ENCODE data around the gene E2F6.

The E2F6 gene

DNA sequence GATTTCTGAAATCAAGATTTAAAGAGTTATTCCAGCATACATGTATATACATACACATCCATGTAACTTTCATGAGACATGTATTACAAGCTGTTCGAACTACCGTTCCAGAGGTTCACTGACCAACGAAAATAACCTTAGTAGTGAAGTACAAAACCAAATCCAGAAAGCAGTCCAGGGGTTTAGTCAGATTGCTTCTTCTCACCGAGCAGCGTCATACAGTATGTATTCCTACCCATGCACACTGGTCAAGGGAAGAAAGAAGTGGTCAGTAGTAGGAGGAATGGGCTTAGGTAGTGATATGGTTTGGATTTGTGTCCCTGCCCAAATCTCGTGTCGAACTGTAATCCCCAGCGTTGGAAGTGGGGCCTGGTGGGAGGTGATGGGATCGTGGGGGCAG is 45.3 kb downstream of the E2F6 start:
- Histone ChIP-seq H3K9me3 (replicated peaks in 1 of 2; ENCODE audit: control insufficient read depth in 2 of 2, insufficient read depth in 1 of 2, low read depth in 1 of 2, low read length in 2 of 2) (peaks cover 2 to 19% of the 10 kb centered on the region in 2 donors), H3K4ac (ENCODE audit: low read length) (no peak overlapping the region), H3K27ac (replicated peaks; ENCODE audit: low read length) (no peak overlapping the region), H3K36me3 (replicated peaks in 1 of 2; ENCODE audit: control insufficient read depth in 2 of 2, insufficient read depth in 2 of 2, low read length in 2 of 2) (no peaks in the 10 kb centered on the region), H3K4me3 (ENCODE audit: low read length in 2 of 2) (no peak overlapping the region), H4K91ac (ENCODE audit: low read depth, low read length, poor library complexity) (no peak overlapping the region), H3K79me1 (ENCODE audit: low read depth, low read length) (no peaks in the 10 kb centered on the region), H2AFZ (ENCODE audit: low read length) (no peak overlapping the region), H4K8ac (ENCODE audit: low read depth, low read length) (no peak overlapping the region), H3K27me3 (ENCODE audit: control insufficient read depth in 3 of 3, insufficient read depth in 3 of 3, low read depth in 1 of 3, low read length in 3 of 3) (no peaks in the 10 kb centered on the region), H3K18ac (ENCODE audit: low read length) (no peak overlapping the region), H3K4me2 (ENCODE audit: insufficient read depth, low read length, poor library complexity, severe bottlenecking) (no peak overlapping the region), H3K4me1 (ENCODE audit: control insufficient read depth in 2 of 2, insufficient read depth in 1 of 2, low read depth in 1 of 2, low read length in 2 of 2) (no peaks in the 10 kb centered on the region), H2BK5ac (ENCODE audit: low read length) (no peak overlapping the region), H2BK15ac (ENCODE audit: low read length) (no peak overlapping the region), H2BK120ac (ENCODE audit: low read depth, low read length) (no peak overlapping the region), H3K9ac (ENCODE audit: low read depth, low read length, poor library complexity) (no peak overlapping the region), H2AK5ac (ENCODE audit: low read depth, low read length) (no peak overlapping the region), H3K23ac (ENCODE audit: low read depth, low read length, poor library complexity) (no peak overlapping the region), H2BK12ac (ENCODE audit: low read length) (no peak overlapping the region), H3K14ac (ENCODE audit: low read length) (no peak overlapping the region)
- no peak for DNase-seq (ENCODE audit: low spot score)
- WGBS, 2 donors (ENCODE audit: extremely low coverage in 2 of 2, insufficient read length in 2 of 2, insufficient replicate concordance in 1 of 2): no CpG with 5 or more reads among the region's 9 CpGs

DNA sequence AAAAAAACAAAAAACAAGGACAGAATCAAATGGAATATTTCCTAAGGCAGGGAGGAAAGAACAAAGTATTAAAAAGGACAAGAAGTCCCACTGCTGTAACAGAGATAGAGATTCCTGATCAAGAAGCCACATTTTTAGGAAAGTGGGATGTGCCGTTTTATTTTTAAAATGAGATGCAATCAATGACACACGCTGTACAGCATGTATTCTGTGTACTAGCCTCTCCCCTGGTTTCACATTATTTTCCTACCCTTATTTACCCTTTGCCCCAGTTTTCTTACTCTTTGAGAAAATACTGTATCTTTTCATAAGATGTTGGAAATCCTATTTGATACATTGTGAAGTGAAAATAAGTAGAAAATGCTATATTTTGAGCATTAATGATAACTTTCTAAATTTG is 45.8 kb downstream of the E2F6 start:
- Histone ChIP-seq H2BK5ac (ENCODE audit: low read length) (no peak overlapping the region), H2BK12ac (ENCODE audit: low read length) (no peak overlapping the region), H3K4ac (ENCODE audit: low read length) (no peak overlapping the region), H3K23ac (ENCODE audit: low read depth, low read length, poor library complexity) (no peak overlapping the region), H2AFZ (ENCODE audit: low read length) (no peak overlapping the region), H3K4me1 (ENCODE audit: control insufficient read depth in 2 of 2, insufficient read depth in 1 of 2, low read depth in 1 of 2, low read length in 2 of 2) (no peaks in the 10 kb centered on the region), H3K79me1 (ENCODE audit: low read depth, low read length) (no peaks in the 10 kb centered on the region), H4K91ac (ENCODE audit: low read depth, low read length, poor library complexity) (no peak overlapping the region), H3K27me3 (ENCODE audit: control insufficient read depth in 3 of 3, insufficient read depth in 3 of 3, low read depth in 1 of 3, low read length in 3 of 3) (no peaks in the 10 kb centered on the region), H3K18ac (ENCODE audit: low read length) (no peak overlapping the region), H3K9me3 (replicated peaks in 1 of 2; ENCODE audit: control insufficient read depth in 2 of 2, insufficient read depth in 1 of 2, low read depth in 1 of 2, low read length in 2 of 2) (peaks cover 2 to 19% of the 10 kb centered on the region in 2 donors), H3K9ac (ENCODE audit: low read depth, low read length, poor library complexity) (no peak overlapping the region), H4K8ac (ENCODE audit: low read depth, low read length) (no peak overlapping the region), H3K14ac (ENCODE audit: low read length) (no peak overlapping the region), H3K4me3 (ENCODE audit: low read length in 2 of 2) (no peak overlapping the region), H2BK120ac (ENCODE audit: low read depth, low read length) (no peak overlapping the region), H3K27ac (replicated peaks; ENCODE audit: low read length) (no peak overlapping the region), H2BK15ac (ENCODE audit: low read length) (no peak overlapping the region), H3K4me2 (ENCODE audit: insufficient read depth, low read length, poor library complexity, severe bottlenecking) (no peak overlapping the region), H3K36me3 (replicated peaks in 1 of 2; ENCODE audit: control insufficient read depth in 2 of 2, insufficient read depth in 2 of 2, low read length in 2 of 2) (no peaks in the 10 kb centered on the region), H2AK5ac (ENCODE audit: low read depth, low read length) (no peak overlapping the region)
- no CpG with 5 or more reads among the region's 2 CpGs for WGBS, 2 donors (ENCODE audit: extremely low coverage in 2 of 2, insufficient read length in 2 of 2, insufficient replicate concordance in 1 of 2)
- no peak for DNase-seq (ENCODE audit: low spot score)

DNA sequence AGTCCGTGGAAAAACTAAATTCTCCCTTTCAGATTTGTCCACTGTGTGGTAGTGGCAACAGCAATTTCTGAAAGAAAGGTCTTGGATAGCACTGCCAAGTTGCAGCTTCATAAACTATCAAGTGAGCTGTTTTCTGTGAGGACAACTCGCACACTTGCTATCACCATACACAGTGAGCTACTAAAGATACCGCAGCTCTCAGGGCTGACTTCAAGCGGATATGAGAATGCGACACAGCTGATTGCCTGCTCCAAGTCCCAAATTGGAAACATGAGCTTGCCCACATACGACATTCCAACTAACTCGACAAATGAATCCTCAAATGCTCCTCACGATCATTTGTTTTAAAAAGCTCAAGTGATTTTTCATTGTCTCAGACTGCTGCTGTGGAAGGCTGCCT is 46.2 kb downstream of the E2F6 start:
- H3K23ac ChIP-seq (ENCODE audit: low read depth, low read length, poor library complexity): no peak overlapping the region
- H3K14ac ChIP-seq (ENCODE audit: low read length): no peak overlapping the region
- no peak overlapping the region for H3K9ac ChIP-seq (ENCODE audit: low read depth, low read length, poor library complexity)
- H4K91ac ChIP-seq (ENCODE audit: low read depth, low read length, poor library complexity): no peak overlapping the region
- no peak overlapping the region for H2BK120ac ChIP-seq (ENCODE audit: low read depth, low read length)
- DNase-seq (ENCODE audit: low spot score): no peak
- H2BK15ac ChIP-seq (ENCODE audit: low read length): no peak overlapping the region
- H3K79me1 ChIP-seq (ENCODE audit: low read depth, low read length): no peaks in the 10 kb centered on the region
- no peak overlapping the region for H2AK5ac ChIP-seq (ENCODE audit: low read depth, low read length)
- H3K4me1 ChIP-seq (ENCODE audit: control insufficient read depth in 2 of 2, insufficient read depth in 1 of 2, low read depth in 1 of 2, low read length in 2 of 2): peaks cover 0 to 2% of the 10 kb centered on the region in 2 donors
- WGBS, 2 donors (ENCODE audit: extremely low coverage in 2 of 2, insufficient read length in 2 of 2, insufficient replicate concordance in 1 of 2): no CpG with 5 or more reads among the region's 8 CpGs
- no peak overlapping the region for H3K4me2 ChIP-seq (ENCODE audit: insufficient read depth, low read length, poor library complexity, severe bottlenecking)
- H3K27ac ChIP-seq (replicated peaks; ENCODE audit: low read length): no peak overlapping the region
- H3K4me3 ChIP-seq (ENCODE audit: low read length in 2 of 2): no peak overlapping the region
- H3K18ac ChIP-seq (ENCODE audit: low read length): no peak overlapping the region
- H2BK12ac ChIP-seq (ENCODE audit: low read length): no peak overlapping the region
- H2AFZ ChIP-seq (ENCODE audit: low read length): no peak overlapping the region
- no peak overlapping the region for H4K8ac ChIP-seq (ENCODE audit: low read depth, low read length)
- H3K9me3 ChIP-seq (replicated peaks in 1 of 2; ENCODE audit: control insufficient read depth in 2 of 2, insufficient read depth in 1 of 2, low read depth in 1 of 2, low read length in 2 of 2): peaks cover 2 to 19% of the 10 kb centered on the region in 2 donors
- H2BK5ac ChIP-seq (ENCODE audit: low read length): no peak overlapping the region
- H3K4ac ChIP-seq (ENCODE audit: low read length): no peak overlapping the region
- no peaks in the 10 kb centered on the region for H3K27me3 ChIP-seq (ENCODE audit: control insufficient read depth in 3 of 3, insufficient read depth in 3 of 3, low read depth in 1 of 3, low read length in 3 of 3)
- no peaks in the 10 kb centered on the region for H3K36me3 ChIP-seq (replicated peaks in 1 of 2; ENCODE audit: control insufficient read depth in 2 of 2, insufficient read depth in 2 of 2, low read length in 2 of 2)

DNA sequence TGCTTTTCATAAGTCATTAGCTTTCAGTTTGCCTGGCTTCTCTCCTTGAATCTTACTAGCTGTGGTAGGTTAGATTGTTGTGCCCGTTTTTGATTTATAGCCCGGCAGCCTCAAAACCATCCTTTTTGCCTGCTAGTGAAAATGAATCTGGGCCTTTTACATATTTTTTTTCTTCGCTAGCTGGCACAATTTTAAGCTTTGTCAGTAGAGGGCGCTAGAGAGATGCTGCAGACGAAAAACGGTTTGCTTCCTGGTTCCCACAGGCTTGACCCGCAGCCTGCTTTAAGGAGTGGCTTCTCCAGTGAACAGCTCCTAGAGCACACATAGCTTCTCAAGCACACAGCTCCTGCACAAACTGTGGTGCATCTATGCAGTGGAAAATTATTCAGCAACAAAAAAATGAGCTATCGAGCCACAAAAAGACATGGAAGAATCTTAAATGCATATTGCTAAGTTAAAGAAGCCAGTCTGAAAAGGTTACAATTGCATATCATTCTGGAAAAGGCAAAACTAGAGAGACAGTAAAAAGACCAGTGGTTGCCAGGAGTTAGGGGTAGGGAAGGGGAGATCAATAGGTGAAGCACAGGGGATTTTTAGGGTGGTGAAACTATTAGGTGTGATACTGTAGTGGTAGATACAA is 47.9 kb downstream of the E2F6 start:
- no peak overlapping the region for H3K4ac ChIP-seq (ENCODE audit: low read length)
- no peak overlapping the region for H2AFZ ChIP-seq (ENCODE audit: low read length)
- no peak overlapping the region for H3K18ac ChIP-seq (ENCODE audit: low read length)
- H3K4me2 ChIP-seq (ENCODE audit: insufficient read depth, low read length, poor library complexity, severe bottlenecking): no peak overlapping the region
- H2AK5ac ChIP-seq (ENCODE audit: low read depth, low read length): no peak overlapping the region
- no peak overlapping the region for H3K4me3 ChIP-seq (ENCODE audit: low read length in 2 of 2)
- H3K27ac ChIP-seq (replicated peaks; ENCODE audit: low read length): no peak overlapping the region
- H2BK15ac ChIP-seq (ENCODE audit: low read length): no peak overlapping the region
- DNase-seq (ENCODE audit: low spot score): no peak
- no CpG with 5 or more reads among the region's 8 CpGs for WGBS, 2 donors (ENCODE audit: extremely low coverage in 2 of 2, insufficient read length in 2 of 2, insufficient replicate concordance in 1 of 2)
- H3K4me1 ChIP-seq (ENCODE audit: control insufficient read depth in 2 of 2, insufficient read depth in 1 of 2, low read depth in 1 of 2, low read length in 2 of 2): peaks cover 0 to 5% of the 10 kb centered on the region in 2 donors
- H3K14ac ChIP-seq (ENCODE audit: low read length): no peak overlapping the region
- no peak overlapping the region for H2BK120ac ChIP-seq (ENCODE audit: low read depth, low read length)
- H3K9me3 ChIP-seq (replicated peaks in 1 of 2; ENCODE audit: control insufficient read depth in 2 of 2, insufficient read depth in 1 of 2, low read depth in 1 of 2, low read length in 2 of 2): peaks cover 2 to 19% of the 10 kb centered on the region in 2 donors
- no peaks in the 10 kb centered on the region for H3K79me1 ChIP-seq (ENCODE audit: low read depth, low read length)
- H3K23ac ChIP-seq (ENCODE audit: low read depth, low read length, poor library complexity): no peak overlapping the region
- H3K36me3 ChIP-seq (replicated peaks in 1 of 2; ENCODE audit: control insufficient read depth in 2 of 2, insufficient read depth in 2 of 2, low read length in 2 of 2): no peaks in the 10 kb centered on the region
- no peak overlapping the region for H4K8ac ChIP-seq (ENCODE audit: low read depth, low read length)
- no peaks in the 10 kb centered on the region for H3K27me3 ChIP-seq (ENCODE audit: control insufficient read depth in 3 of 3, insufficient read depth in 3 of 3, low read depth in 1 of 3, low read length in 3 of 3)
- H2BK12ac ChIP-seq (ENCODE audit: low read length): no peak overlapping the region
- no peak overlapping the region for H3K9ac ChIP-seq (ENCODE audit: low read depth, low read length, poor library complexity)
- no peak overlapping the region for H2BK5ac ChIP-seq (ENCODE audit: low read length)
- no peak overlapping the region for H4K91ac ChIP-seq (ENCODE audit: low read depth, low read length, poor library complexity)
